Measurements from ENCODE around the gene EFR3B. TPM values are rescaled to one million over a fixed set of nuclear protein-coding genes. Genes with fewer than 3 reads are reported as not detected.
"Not testable (repeated sequence)": the region's sequence is repeated elsewhere in the genome, so short reads cannot be mapped to it uniquely, and the experiment has no call there.

EFR3B gene
- total RNA-seq, 1 experiment from 2014 or later: 8.9 TPM

- H3K4me3 Mint-ChIP-seq; H3K4me1 Mint-ChIP-seq; H3K27ac Mint-ChIP-seq; ATAC-seq; H3K27me3 Mint-ChIP-seq (ENCODE audit: low read depth); DNase-seq (ENCODE audit: low spot score); POLR2A ChIA-PET; H3K36me3 Mint-ChIP-seq; H3K9me3 Mint-ChIP-seq; CTCF ChIA-PET: not testable (repeated sequence)
Observed at GRCh38 chr2:25011342-25011741, 30.5 kb upstream of the EFR3B start.

- CTCF ChIA-PET: no interaction called here
- Mint-ChIP-seq H3K4me1 (peaks cover 7% of the 10 kb centered on the region), H3K9me3 (no peaks in the 10 kb centered on the region), H3K4me3 (no peak overlapping the region), H3K36me3 (no peaks in the 10 kb centered on the region), H3K27me3 (ENCODE audit: low read depth) (no peaks in the 10 kb centered on the region), H3K27ac (no peak overlapping the region)
- DNase-seq (ENCODE audit: low spot score) (no peak), ATAC-seq (no peak)
- TF ChIP-seq ZNF423 (CRISPR knock-in tag; IDR thresholded peaks at IDR 0.05) (no peak), JUN (CRISPR knock-in tag; IDR thresholded peaks at IDR 0.05) (no peak), CBFB (CRISPR knock-in tag; IDR thresholded peaks at IDR 0.05; ENCODE audit: low read depth) (no peak), ZNF219 (CRISPR knock-in tag; IDR thresholded peaks at IDR 0.05; ENCODE audit: borderline replicate concordance) (no peak), GABPB1 (CRISPR knock-in tag; IDR thresholded peaks at IDR 0.05) (no peak), SOX15 (CRISPR knock-in tag; IDR thresholded peaks at IDR 0.05) (no peak), GTF2I (CRISPR knock-in tag; conservative IDR thresholded peaks at IDR 0.05) (no peak), AR (CRISPR knock-in tag; IDR thresholded peaks at IDR 0.05) (no peak), IRF2 (CRISPR knock-in tag; IDR thresholded peaks at IDR 0.05; ENCODE audit: borderline replicate concordance, low read depth) (no peak)
- POLR2A ChIA-PET: interaction anchor here (0.7 kb wide), 1 partner anchor 10 kb away, joined by 15 read pairs; no protein-coding TSS in a partner anchor
Observed at GRCh38 chr2:25014631-25015030, 27.2 kb upstream of the EFR3B start.

GRCh38 chr2:25018681-25019080 is 23.2 kb upstream of the EFR3B start:
- no peak overlapping the region for H3K27ac Mint-ChIP-seq
- ChIA-PET POLR2A (no interaction called here), CTCF (no interaction called here)
- H3K27me3 Mint-ChIP-seq (ENCODE audit: low read depth): no peaks in the 10 kb centered on the region; the same call in 1 of the 2 replicates
- ATAC-seq: no peak
- H3K9me3 Mint-ChIP-seq: no peaks in the 10 kb centered on the region
- no peak for DNase-seq (ENCODE audit: low spot score)
- H3K4me3 Mint-ChIP-seq: no peak overlapping the region
- peaks cover 7% of the 10 kb centered on the region for H3K4me1 Mint-ChIP-seq
- H3K36me3 Mint-ChIP-seq: no peaks in the 10 kb centered on the region
- TF ChIP-seq ETV6 (CRISPR knock-in tag; IDR thresholded peaks at IDR 0.05) (no peak), USF1 (CRISPR knock-in tag; IDR thresholded peaks at IDR 0.05) (no peak), IRF2 (CRISPR knock-in tag; IDR thresholded peaks at IDR 0.05; ENCODE audit: borderline replicate concordance, low read depth) (no peak), HMGXB4 (CRISPR knock-in tag; IDR thresholded peaks at IDR 0.05) (no peak), NFYB (CRISPR knock-in tag; conservative IDR thresholded peaks at IDR 0.05; ENCODE audit: low read depth) (no peak), MYBL2 (CRISPR knock-in tag; IDR thresholded peaks at IDR 0.05) (no peak), ZNF263 (CRISPR knock-in tag; IDR thresholded peaks at IDR 0.05; ENCODE audit: low read depth) (no peak), ZNF232 (CRISPR knock-in tag; IDR thresholded peaks at IDR 0.05) (no peak), ZNF219 (CRISPR knock-in tag; IDR thresholded peaks at IDR 0.05; ENCODE audit: borderline replicate concordance) (no peak), CTCF (IDR thresholded peaks at IDR 0.05) (no peak), ZNF512 (CRISPR knock-in tag; IDR thresholded peaks at IDR 0.05; ENCODE audit: borderline replicate concordance) (no peak), ZNF423 (CRISPR knock-in tag; IDR thresholded peaks at IDR 0.05) (no peak), ATF3 (CRISPR knock-in tag; conservative IDR thresholded peaks at IDR 0.05) (no peak), FOXK1 (CRISPR knock-in tag; IDR thresholded peaks at IDR 0.05) (no peak), CREB1 (CRISPR knock-in tag; IDR thresholded peaks at IDR 0.05) (no peak), E2F1 (CRISPR knock-in tag; IDR thresholded peaks at IDR 0.05) (no peak), ESRRA (CRISPR knock-in tag; IDR thresholded peaks at IDR 0.05; ENCODE audit: borderline replicate concordance) (no peak)

Measured in WTC11 (cell line).